Measurements from ENCODE around the gene CHD5. TPM values are rescaled to one million over a fixed set of nuclear protein-coding genes. Genes with fewer than 3 reads are reported as not detected.

Gene CHD5
- total RNA-seq (2022), result 0.39 and 0.44 TPM in 2 replicates
- Bru-seq, nascent RNA, result percentile 19 among the genes with signal in this experiment
- percentile 20 among the genes with signal in this experiment for BruChase-seq, experiment 1, labeled RNA remaining after a 2-hour chase
- percentile 21 among the genes with signal in this experiment for BruChase-seq, experiment 2, labeled RNA remaining after a 6-hour chase
- long read RNA-seq, result 0 reads

DNA sequence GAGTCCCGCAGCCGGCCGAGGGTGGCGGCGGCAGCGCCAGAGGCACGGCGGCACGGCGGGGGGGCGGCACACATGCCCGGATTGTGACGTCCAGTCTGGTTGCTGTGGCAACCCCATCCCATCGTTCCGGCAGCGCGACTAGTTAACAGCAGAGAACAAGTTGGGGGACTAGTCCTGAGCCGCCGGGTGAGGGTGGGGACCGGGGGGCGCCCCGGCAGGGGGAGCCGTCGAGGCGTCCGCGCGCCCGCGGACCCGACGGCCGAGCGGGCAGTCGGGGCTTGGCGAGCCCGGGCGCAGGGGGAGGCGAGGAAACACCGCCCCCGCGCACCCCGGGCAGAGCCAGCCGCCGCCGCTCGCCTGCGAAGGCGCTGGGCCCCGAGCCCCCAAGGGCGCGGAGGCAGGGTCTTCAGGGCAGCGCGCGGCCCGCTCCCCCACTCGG is at the start of gene CHD5:
Gene CHD5 (minus strand): TSS at position 54 of the 439 bp plus-strand sequence. CDS start 298 bp downstream, outside the sequence.
- Mint-ChIP-seq H3K36me3 (ENCODE audit: insufficient read depth, unreplicated experiment) (peaks cover 40% of the 10 kb centered on the region), H3K27me3 (ENCODE audit: insufficient read depth, unreplicated experiment) (peaks cover 5% of the 10 kb centered on the region), H3K4me3 (ENCODE audit: unreplicated experiment) (peak within 1 kb of the TSS; percentile 59), H3K4me1 (ENCODE audit: low read depth, unreplicated experiment) (no peaks in the 10 kb centered on the region), H3K9me3 (ENCODE audit: unreplicated experiment) (no peaks in the 10 kb centered on the region), H3K27ac (ENCODE audit: unreplicated experiment) (no peak within 1 kb of the TSS)
- H3K4me1 ChIP-seq, result 0 out of 2 replicates have a peak, but pooled peaks cover 4% of the 10 kb centered on the region
- peak within 1 kb of the TSS; percentile 28 for H3K4me3 ChIP-seq (ENCODE audit: low read depth, low read length)
- H3K9me3 ChIP-seq, result no peaks in the 10 kb centered on the region
- ChIA-PET POLR2A (no interaction called here), CTCF (no interaction called here)
- TF ChIP-seq, protein P1, sequence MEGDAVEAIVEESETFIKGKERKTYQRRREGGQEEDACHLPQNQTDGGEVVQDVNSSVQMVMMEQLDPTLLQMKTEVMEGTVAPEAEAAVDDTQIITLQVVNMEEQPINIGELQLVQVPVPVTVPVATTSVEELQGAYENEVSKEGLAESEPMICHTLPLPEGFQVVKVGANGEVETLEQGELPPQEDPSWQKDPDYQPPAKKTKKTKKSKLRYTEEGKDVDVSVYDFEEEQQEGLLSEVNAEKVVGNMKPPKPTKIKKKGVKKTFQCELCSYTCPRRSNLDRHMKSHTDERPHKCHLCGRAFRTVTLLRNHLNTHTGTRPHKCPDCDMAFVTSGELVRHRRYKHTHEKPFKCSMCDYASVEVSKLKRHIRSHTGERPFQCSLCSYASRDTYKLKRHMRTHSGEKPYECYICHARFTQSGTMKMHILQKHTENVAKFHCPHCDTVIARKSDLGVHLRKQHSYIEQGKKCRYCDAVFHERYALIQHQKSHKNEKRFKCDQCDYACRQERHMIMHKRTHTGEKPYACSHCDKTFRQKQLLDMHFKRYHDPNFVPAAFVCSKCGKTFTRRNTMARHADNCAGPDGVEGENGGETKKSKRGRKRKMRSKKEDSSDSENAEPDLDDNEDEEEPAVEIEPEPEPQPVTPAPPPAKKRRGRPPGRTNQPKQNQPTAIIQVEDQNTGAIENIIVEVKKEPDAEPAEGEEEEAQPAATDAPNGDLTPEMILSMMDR (IDR thresholded peaks at IDR 0.05; ENCODE audit: insufficient read depth in 1 of 2, low read depth in 1 of 2, low read length in 1 of 2, severe bottlenecking in 1 of 2, unreplicated experiment in 1 of 2), result no peak
- intact Hi-C loops (cut with micrococcal nuclease; ENCODE audit: unreplicated experiment), result no loop called here
- no peaks in the 10 kb centered on the region for H3K27me3 ChIP-seq (replicated peaks; ENCODE audit: control insufficient read depth, insufficient read depth, low read length)
- no TSS peak for BruUV-seq (replicated peaks)
- no peaks in the 10 kb centered on the region for H3K36me3 ChIP-seq (ENCODE audit: control insufficient read depth, insufficient read depth, low read length)
- DNase-seq, result no peak

DNA sequence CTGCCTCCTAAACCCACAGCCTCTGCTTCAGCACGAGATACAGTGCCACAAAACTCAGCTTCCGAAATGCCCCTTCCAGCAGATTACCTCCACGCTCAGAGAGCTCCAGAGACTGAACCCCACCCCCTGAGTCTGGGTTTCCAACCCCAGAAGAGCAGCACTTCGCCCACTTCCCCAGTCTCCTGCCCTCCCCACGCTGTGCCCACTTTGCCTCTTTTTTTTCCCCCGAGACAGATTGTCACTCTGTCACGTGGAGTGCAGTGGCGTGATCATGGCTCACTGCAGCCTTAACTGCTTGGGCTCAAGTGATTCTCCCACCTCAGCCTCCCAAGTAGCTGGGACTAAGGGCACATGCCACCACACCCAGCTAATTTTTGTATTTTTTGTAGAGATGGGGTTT is 45.5 kb upstream of the CHD5 start:
- Mint-ChIP-seq H3K4me1 (ENCODE audit: low read depth, unreplicated experiment) (no peaks in the 10 kb centered on the region), H3K4me3 (ENCODE audit: unreplicated experiment) (no peak overlapping the region), H3K9me3 (ENCODE audit: unreplicated experiment) (no peaks in the 10 kb centered on the region), H3K27ac (ENCODE audit: unreplicated experiment) (no peak overlapping the region), H3K36me3 (ENCODE audit: insufficient read depth, unreplicated experiment) (peaks cover 79% of the 10 kb centered on the region), H3K27me3 (ENCODE audit: insufficient read depth, unreplicated experiment) (no peaks in the 10 kb centered on the region)
- POLR2A ChIA-PET, result no interaction called here
- Histone ChIP-seq H3K27me3 (replicated peaks; ENCODE audit: control insufficient read depth, insufficient read depth, low read length) (no peaks in the 10 kb centered on the region), H3K4me1 (peaks cover 28% of the 10 kb centered on the region), H3K36me3 (ENCODE audit: control insufficient read depth, insufficient read depth, low read length) (no peaks in the 10 kb centered on the region), H3K9me3 (no peaks in the 10 kb centered on the region), H3K4me3 (ENCODE audit: low read depth, low read length) (no peak overlapping the region)
- intact Hi-C loops (cut with micrococcal nuclease; ENCODE audit: unreplicated experiment), result no loop called here
- DNase-seq, result no peak
- no TSS peak for BruUV-seq (replicated peaks)
- TF ChIP-seq, protein P1 (IDR thresholded peaks at IDR 0.05; ENCODE audit: insufficient read depth in 1 of 2, low read depth in 1 of 2, low read length in 1 of 2, severe bottlenecking in 1 of 2, unreplicated experiment in 1 of 2), result no peak
- CTCF ChIA-PET, result no interaction called here

DNA sequence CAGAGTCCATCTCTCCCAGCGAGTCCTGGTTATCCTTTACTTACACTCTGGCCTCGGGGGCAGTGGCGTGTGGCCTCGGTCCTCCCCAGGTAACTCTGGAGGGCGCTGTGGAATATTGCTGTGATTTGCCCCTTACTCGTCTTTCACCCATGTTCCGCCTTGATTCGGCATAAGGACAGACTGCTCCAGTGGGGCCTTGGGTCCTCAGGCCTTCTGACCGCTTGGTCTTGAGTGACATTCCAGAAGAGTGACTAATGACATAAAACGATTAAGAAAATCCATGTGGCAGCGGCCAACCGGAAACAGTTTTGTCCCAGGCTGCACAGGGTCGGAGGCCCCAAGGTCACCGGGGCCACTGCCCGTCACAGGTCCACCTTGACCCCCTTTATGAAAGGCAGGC is 44.6 kb upstream of the CHD5 start:
- intact Hi-C loops (cut with micrococcal nuclease; ENCODE audit: unreplicated experiment), result no loop called here
- DNase-seq, result peak; percentile 40 to 72
- BruUV-seq (replicated peaks), result no TSS peak
- POLR2A ChIA-PET, result no interaction called here
- H3K9me3 ChIP-seq, result no peaks in the 10 kb centered on the region
- H3K36me3 Mint-ChIP-seq (ENCODE audit: insufficient read depth, unreplicated experiment), result peaks cover 74% of the 10 kb centered on the region
- no peaks in the 10 kb centered on the region for H3K36me3 ChIP-seq (ENCODE audit: control insufficient read depth, insufficient read depth, low read length)
- H3K27me3 ChIP-seq (replicated peaks; ENCODE audit: control insufficient read depth, insufficient read depth, low read length), result no peaks in the 10 kb centered on the region
- CTCF ChIA-PET, result no interaction called here
- TF ChIP-seq, protein P1 (IDR thresholded peaks at IDR 0.05; ENCODE audit: insufficient read depth in 1 of 2, low read depth in 1 of 2, low read length in 1 of 2, severe bottlenecking in 1 of 2, unreplicated experiment in 1 of 2), result no peak
- H3K27me3 Mint-ChIP-seq (ENCODE audit: insufficient read depth, unreplicated experiment), result no peaks in the 10 kb centered on the region
- H3K9me3 Mint-ChIP-seq (ENCODE audit: unreplicated experiment), result no peaks in the 10 kb centered on the region
- H3K4me3 ChIP-seq (ENCODE audit: low read depth, low read length), result no peak overlapping the region
- H3K4me1 ChIP-seq, result peaks cover 34% of the 10 kb centered on the region
- H3K4me3 Mint-ChIP-seq (ENCODE audit: unreplicated experiment), result no peak overlapping the region
- H3K4me1 Mint-ChIP-seq (ENCODE audit: low read depth, unreplicated experiment), result no peaks in the 10 kb centered on the region
- H3K27ac Mint-ChIP-seq (ENCODE audit: unreplicated experiment), result no peak overlapping the region
